Measurements from ENCODE around the gene VEGFB.

Gene VEGFB

GRCh38 chr11:64263021-64263946 lies 28.9 kb downstream of the VEGFB start:
- DNase-seq: no peak

GRCh38 chr11:64263947-64264317 lies 29.5 kb downstream of the VEGFB start:
- DNase-seq: no peak

- no peak for DNase-seq
Measured at GRCh38 chr11:64264371-64264852, 30.0 kb downstream of the VEGFB start.

GRCh38 chr11:64265176-64266160 lies 31.1 kb downstream of the VEGFB start:
- no peak for DNase-seq

- DNase-seq: no peak
Measured at GRCh38 chr11:64266339-64266738, 32.0 kb downstream of the VEGFB start.

GRCh38 chr11:64267207-64267945 lies 33.0 kb downstream of the VEGFB start:
- DNase-seq: no peak

GRCh38 chr11:64268025-64268892 lies 33.9 kb downstream of the VEGFB start:
- DNase-seq: no peak

- DNase-seq: no peak
Measured at GRCh38 chr11:64268893-64269539, 34.6 kb downstream of the VEGFB start.

GRCh38 chr11:64269540-64270220 lies 35.3 kb downstream of the VEGFB start:
- peak; percentile 97 for DNase-seq

- no peak for DNase-seq
Measured at GRCh38 chr11:64275031-64275800, 40.8 kb downstream of the VEGFB start.

GRCh38 chr11:64275841-64276240 lies 41.5 kb downstream of the VEGFB start:
- DNase-seq: no peak

- DNase-seq: no peak
Measured at GRCh38 chr11:64276653-64277431, 42.5 kb downstream of the VEGFB start.

GRCh38 chr11:64278576-64279190 lies 44.3 kb downstream of the VEGFB start:
- no peak for DNase-seq

- no peak for DNase-seq
Measured at GRCh38 chr11:64281957-64282770, 47.8 kb downstream of the VEGFB start.

GRCh38 chr11:64283092-64283491 lies 48.7 kb downstream of the VEGFB start:
- no peak for DNase-seq

GRCh38 chr11:64284048-64284961 lies 49.9 kb downstream of the VEGFB start, which contains the start of gene BAD:
TSS of gene BAD (minus strand) at chr11:64284665. CDS start at chr11:64284368, 297 bp downstream.
- DNase-seq: peak; percentile 86 to 88
